ENCODE data around the gene SBSN.

SBSN gene, protein sequence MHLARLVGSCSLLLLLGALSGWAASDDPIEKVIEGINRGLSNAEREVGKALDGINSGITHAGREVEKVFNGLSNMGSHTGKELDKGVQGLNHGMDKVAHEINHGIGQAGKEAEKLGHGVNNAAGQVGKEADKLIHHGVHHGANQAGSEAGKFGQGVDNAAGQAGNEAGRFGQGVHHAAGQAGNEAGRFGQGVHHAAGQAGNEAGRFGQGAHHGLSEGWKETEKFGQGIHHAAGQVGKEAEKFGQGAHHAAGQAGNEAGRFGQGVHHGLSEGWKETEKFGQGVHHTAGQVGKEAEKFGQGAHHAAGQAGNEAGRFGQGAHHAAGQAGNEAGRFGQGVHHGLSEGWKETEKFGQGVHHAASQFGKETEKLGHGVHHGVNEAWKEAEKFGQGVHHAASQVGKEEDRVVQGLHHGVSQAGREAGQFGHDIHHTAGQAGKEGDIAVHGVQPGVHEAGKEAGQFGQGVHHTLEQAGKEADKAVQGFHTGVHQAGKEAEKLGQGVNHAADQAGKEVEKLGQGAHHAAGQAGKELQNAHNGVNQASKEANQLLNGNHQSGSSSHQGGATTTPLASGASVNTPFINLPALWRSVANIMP

DNA sequence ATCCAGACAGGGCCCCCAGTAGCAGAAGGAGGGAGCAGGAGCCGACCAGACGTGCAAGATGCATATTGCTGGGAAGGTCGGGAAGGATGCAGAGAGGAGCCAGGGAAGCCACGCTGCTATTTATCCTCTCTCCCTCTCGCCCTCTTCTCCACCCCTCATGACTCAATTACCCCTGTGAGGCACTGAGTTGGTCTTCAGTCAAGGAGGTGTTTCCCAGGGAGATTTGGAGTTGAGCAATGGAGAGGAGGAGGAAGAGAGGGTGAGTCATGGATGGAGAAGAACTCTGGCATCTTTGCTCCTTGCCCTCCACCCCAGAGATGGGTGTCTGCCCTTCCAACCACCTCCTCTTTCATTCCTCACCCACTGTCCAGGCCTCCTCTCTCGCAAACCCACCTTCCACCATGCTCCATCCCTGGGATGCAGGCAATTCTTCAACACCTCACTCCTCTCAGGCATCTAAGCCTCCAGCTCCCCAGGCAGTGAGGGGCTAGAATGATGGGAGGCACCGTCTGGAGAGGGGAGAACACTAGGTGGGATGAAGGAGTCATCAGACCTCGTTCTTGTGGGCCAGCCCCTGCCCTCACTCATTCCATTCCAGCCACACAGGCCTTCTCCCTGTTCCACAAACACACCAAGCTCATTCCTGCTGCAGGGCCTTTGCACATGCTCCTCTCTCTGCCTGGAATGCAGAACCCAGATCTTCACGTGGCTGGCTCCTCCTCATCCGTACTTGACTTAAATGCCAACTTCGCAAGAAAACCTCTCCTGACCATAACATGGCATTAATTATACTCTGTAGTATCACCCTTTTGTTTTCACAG is at the start of gene SBSN:
Gene SBSN, minus strand, starts transcription at position 94 of the 821 bp plus-strand sequence. Its CDS starts 30 bp downstream, at position 64.
- in situ Hi-C loops (cut with HindIII; ENCODE audit: low sequenced_read_pairs): no loop called here

DNA sequence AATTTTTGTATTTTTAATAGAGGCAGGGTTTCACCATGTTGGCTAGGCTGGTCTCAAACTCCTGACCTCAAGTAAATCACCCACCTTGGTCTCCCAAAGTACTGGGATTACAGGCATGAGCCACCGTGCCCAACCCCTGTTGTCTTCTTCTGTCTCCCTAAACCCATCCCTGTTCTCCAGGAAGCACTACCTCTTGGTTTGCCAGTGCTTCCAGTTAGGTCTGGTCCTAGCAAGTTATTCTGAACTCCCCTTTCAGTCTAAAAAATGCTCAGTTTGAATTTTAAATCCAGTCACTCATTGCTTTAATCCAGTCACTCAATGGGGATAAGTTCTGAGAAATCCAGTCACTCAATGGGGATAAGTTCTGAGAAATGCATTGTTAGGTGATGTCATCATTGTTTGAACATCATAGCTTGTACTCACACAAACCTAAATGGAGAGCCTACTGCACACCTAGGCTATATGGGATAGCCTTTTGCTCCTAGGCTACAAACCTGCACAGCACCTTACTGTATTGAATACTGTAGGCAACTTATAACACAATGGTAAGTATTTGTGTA is 43.4 kb upstream of the SBSN start:
- in situ Hi-C loops (cut with HindIII; ENCODE audit: low sequenced_read_pairs): no loop called here

DNA sequence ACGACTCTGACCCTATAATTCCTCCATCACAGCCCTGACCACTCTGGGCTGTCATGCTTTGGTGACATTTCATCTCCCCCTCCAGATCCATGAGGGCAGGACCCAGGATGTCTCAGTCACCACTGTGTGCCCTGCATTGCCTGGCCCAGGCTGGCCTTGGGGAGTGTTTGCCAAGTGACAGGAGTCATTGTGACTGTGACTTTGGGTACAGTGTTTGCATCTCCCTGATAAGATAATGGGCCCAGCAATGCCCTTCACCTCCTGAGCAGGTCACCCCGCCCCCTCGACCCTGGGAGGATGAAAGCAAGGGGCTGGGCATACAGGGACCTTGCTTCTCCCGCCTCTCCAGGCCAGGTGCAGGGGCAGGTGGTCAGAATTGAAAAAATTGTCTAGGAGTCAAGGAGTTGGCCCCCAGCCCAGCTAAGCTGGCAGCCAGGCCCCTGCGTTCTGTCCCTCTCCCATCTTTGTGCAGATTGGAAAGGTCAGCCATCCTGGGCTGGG is 41.2 kb upstream of the SBSN start:
- in situ Hi-C loops (cut with HindIII; ENCODE audit: low sequenced_read_pairs): no loop called here

DNA sequence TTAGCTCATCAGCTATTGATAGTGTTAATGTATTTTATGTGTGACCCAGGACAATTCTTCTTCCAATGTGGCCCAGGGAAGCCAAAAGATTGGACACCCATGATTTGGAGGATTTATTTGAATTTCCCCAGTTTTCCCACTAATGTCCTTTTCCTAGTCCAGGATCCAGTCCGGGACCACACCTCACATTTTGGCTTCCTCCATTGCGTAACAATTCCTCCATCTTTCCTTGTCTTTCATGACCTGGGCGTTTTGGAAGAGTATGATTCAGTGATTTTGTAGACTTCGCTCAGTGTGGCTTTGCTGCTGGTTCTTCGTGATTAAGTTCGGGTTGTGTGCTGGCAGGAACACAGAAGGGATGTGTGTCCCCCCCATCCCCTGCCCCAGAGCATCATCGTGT is 38.6 kb upstream of the SBSN start:
- in situ Hi-C loops (cut with HindIII; ENCODE audit: low sequenced_read_pairs): no loop called here

DNA sequence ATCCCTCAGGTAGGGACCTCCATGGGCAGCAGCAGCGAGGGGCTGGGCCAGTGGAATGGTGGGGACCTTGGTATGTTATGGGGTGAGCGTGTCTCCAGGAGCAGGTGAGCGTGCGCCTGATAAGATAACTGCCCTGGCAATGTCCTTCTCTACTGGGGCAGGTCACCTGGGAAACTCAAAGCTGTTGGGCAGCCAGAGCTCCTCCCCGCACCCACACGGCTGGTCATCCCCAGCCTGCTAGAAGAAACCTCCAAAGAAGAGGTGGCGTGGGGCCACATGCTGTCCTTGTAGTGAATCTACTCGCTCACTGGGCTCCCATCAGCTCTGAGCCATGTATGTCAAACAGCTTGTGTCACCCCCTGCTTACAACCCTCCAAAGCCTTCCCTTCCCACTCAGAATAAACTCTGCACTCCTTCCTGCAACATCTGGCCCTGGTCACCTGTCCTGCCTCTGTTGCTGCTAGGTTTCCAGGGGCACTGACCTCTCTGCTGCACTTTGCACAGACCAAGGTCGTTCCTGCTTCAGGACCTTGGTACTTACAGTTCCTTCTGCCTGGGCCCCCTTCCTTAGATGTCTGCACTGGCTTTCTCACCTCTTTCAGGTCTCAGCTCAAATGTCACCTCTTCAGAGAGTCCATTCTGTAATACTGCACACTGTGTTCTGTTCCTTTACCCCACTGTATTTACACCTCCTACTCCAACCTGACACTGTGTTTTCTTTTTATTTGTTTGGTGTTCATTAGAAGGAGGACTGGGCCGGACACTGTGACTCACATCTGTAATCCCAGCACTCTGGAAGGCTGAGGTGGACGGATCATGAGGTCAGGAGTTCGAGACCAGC is 37.1 kb upstream of the SBSN start:
- in situ Hi-C loops (cut with HindIII; ENCODE audit: low sequenced_read_pairs): no loop called here

DNA sequence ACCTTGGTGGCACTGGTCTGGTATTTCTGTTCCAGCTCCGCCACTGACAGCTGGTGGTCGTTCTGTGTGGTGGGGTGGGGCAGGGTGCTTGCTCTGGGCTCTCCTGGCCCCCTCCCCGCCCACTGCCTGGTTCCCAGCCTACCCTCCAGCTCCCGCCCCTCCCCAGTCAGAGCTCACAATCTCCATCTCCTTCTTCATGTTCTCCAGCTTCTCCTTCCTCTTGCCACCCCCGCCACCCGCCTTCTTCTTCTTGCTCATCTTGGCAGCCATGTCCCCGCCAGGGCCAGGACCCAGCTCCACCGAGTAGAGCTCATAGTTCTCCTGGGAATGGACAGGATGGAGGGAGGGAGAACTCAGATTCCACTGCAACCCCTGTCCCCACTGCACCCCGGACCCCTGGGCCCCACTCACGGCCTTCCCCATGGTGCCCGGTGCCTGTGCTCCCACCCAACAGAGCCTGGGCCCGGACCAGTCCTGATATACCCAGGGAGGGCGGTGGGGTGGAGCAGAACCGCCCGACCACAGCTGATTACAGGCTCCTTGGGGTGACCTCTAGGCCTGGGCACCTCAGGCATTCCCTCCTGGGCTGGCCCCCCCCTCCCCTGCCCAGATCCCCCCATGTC is 35.2 kb upstream of the SBSN start, which contains the start of gene ATP4A:
Gene ATP4A, minus strand, starts transcription at position 452 of the 623 bp plus-strand sequence. Its CDS starts 29 bp downstream, at position 423.
- in situ Hi-C loops (cut with HindIII; ENCODE audit: low sequenced_read_pairs): no loop called here

DNA sequence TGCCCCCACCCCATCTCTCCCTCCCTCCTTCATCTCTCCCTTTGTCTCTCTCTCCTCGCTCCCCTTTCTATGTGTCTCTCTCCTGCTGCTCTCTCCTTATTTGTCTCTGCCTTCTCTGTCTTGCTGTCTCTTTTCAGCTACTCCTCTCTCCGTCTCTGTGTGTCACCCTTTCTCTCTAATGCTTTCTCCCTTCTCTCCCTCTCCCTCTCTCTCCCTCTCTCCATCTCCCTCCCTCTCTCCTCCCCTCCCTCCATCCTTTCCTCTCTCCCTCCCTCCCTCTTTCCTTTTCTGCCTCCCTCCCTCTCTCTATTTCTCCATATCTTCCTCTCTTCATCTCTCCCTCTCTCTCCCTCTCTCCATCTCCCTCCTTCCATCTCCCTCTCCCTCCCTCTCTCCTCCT is 34.7 kb upstream of the SBSN start:
- in situ Hi-C loops (cut with HindIII; ENCODE audit: low sequenced_read_pairs): no loop called here

DNA sequence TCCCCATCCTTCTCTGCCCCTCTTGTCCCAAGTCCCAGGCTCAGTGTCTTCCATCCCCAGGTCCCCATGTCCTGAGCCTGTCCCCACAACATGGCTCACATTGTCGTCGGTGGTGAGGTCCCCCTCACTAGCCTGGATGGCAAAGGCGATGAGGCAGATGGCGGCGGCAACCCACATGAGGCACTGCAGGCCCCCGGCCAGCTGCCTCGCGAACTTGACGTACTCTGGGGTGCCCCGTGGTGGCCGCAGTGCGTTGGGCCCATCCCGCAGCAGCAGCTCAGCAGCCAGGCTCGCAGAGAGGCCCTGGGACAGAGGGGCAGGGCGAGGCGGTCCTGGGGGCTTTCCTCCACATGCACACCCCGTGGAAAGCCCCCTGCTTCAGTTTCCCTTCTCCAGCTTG is 34.2 kb upstream of the SBSN start:
- in situ Hi-C loops (cut with HindIII; ENCODE audit: low sequenced_read_pairs): no loop called here

DNA sequence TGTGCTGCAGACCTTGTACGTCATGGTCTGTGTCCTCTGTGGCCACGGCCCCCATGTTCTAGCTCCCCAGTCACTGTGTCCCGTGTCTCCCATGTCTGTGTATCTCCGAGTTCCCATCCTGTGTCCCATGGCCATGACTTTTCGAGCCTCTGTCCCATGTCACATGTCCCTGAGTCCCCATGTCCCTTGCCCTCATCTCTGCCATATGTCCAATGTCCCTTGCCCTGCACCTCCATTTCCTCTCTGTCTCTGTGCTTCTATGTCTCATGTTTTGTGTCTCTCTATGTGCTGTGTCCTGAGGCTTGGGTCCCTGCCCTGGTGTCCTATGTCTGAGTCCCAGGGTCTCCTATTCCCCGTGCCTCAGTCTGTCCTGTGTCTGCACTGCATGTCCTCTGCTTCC is 33.3 kb upstream of the SBSN start:
- in situ Hi-C loops (cut with HindIII; ENCODE audit: low sequenced_read_pairs): no loop called here

DNA sequence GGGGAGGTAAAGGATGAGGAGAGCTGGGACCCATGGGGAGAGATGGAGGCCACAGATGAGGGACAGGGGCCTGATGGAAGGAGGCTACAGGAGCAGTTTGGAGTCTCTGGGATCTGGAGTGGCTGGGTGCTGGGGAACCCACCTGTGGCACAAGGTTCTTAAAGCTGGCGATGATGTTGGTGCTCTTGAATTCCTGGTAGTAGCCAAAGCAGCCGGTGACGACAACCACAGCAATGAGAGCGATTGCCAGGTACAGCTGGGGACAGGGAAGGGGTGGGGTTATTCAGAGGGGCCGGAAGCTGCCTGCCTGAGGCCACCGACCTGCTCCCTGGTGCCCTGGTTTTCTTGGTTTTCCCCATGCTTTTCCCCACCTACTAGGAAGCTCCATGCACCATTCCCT is 32.6 kb upstream of the SBSN start:
- in situ Hi-C loops (cut with HindIII; ENCODE audit: low sequenced_read_pairs): no loop called here

DNA sequence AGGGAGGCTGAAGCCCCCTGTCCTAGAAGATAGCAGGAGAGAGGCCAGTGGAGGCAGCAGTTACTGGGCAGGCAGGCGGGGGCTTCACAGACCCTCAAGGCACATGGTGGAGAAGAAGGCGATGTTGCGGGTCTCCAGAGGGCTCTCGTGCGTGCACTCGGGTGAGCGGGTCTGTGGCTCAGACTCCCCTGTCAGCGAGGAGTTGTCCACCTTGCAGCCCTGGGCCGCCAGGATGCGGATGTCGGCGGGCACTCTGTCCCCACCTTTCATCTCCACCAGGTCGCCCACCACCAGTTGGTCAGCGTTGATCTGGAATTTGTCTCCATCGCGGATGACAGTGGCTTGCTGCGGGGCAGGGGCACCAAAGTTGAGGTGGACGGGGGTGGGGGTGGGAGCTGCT is 32.2 kb upstream of the SBSN start:
- in situ Hi-C loops (cut with HindIII; ENCODE audit: low sequenced_read_pairs): no loop called here

DNA sequence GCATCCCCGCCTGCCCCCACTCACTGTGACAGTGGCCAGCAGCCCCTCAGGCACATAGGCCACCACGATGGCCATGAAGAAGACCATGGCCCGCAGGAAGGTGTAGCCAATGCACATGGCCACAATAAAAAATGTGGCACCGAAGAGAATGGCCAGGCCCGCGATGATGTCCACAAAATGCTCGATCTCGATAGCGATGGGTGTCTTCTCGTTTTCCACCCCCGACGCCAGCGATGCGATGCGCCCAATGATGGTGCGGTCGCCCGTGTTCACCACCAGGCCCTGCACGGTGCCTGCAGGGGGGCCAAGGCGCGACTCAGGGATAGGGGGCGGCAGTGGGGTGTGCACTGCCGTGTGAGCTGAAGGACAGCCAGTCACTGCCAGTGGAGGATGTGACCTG is 31.7 kb upstream of the SBSN start:
- in situ Hi-C loops (cut with HindIII; ENCODE audit: low sequenced_read_pairs): no loop called here

DNA sequence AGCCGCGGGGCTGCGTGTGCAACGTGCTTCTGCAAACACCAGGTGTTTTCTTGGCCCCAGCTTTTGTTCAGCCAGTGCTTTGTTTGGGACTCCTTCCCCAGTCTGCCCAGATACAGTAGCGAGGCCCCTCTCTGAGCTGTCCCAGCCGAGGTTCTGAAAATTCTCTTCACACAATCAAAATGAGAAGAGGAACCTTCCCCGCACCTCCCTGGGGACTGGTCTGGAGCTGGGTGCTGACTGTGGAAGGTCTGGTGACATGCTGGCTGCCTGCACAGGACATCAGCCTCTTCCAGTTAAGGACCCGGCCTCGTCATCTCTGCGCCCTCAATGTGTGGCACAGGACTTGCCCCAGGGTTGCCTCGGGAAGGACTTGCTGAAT is 31.2 kb upstream of the SBSN start:
- in situ Hi-C loops (cut with HindIII; ENCODE audit: low sequenced_read_pairs): no loop called here

DNA sequence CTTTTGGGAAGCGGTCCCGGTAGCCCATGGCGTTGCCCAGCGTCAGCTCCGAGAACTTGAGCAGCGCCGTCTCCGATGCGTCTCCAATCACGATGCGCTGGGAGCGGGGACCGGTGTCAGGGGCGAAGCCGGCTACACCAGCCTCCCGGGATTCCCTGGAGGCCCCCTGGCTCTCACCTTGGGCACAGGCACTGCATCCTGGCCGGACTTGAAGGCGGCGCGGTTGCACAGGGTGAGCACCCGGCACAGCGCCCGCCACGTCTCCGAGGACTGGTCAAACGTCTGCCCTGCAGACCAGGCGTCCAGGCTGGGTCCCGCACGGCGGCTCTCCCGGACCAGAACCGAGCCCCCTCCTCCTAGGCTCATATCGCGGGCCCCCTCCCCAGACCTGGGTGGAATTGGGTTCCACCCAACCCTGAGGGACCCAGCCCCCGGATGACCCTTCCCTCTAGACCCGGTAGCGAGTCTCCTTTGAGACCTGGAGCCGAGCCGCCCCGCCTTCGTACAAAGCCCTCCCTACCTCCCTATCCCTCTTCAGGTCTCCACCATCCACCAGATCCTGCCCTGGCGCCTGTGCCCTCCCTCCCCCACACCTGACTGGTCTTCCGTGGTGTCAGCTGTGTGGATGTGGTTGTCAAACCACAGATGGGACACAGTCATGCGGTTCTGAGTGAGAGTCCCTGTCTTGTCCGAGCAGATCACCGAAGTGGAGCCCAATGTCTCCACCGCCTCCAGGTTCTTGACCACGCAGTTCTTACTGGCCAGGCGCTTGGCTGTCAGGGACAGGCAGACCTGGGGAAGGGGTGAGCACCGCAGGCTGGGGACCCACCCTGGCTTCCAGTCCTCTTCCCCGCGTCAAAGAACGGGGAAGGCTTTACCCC is 30.5 kb upstream of the SBSN start:
- in situ Hi-C loops (cut with HindIII; ENCODE audit: low sequenced_read_pairs): no loop called here

DNA sequence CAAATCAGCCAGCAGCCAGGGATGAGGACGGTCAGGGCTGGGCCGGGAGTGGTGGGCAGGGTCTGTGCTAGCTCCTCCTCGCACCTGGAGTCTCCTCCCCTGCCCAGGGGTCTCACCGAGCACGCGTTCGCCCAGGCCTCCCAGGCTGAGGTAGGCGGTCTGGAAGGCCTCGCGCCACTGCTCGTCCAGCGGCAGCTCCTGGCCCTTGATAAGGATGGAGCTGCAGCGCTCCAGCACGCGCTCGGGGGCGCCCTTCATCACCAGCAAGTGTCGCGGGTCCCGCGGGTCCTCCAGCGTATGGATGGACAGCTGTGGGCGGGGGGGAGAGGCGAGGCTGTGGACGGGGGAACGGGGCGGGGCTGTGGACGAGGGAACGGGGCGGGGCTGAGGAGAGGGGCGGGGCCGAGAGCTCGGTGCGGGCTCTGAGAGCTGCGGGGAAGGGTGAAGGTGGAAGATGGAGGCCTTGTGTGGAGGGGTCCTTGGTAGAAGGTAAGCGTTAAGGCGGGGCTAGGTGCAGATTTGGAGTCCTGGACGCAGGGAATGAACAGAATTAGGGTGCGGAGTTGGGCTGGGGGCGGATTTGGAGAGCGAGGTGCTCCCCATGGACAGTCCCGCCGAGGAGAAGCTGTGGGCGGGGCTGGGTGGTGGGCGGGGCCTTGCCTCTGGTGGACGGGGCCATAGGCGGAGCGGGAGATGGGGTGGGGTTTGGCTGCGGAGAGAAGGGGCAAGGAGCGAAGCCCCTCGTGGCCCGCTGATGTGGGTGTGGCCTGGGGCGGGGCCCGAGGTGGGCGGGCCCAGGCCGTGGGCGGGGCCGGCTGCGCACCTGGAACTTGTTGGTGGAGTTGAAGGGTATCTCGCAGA is 29.7 kb upstream of the SBSN start:
- in situ Hi-C loops (cut with HindIII; ENCODE audit: low sequenced_read_pairs): no loop called here

DNA sequence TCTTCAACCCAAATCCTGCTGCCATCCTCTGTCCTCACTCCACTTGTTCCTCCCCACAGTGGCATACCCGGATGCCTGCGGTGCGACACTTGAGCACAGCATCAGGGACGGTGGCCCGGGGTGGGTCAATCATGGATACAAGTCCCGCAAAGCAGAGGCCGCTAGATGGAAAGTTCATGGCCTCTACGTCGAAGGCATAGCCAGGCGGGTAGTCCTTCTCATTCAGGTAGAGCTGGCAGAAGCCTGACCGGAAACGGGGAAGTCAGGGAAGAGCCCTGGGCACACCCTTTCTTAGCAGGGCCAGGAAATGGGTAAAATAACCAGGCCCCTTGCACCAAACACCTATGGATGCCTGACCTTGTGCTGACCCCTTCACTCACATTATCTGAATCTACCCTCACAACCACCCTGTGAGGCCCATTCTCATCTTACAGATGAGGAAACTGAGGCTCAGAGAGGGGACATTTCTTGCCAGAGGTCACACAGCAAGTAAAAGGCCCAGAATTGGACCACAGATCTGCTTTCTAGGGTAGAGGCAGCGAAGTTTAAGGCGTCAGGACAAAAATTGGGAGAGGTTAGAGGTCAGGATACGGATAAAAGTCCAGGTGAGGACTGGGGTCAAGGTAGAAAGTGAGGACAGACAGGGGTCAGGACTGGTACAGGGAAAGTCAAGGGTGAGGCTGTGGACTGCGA is 28.9 kb upstream of the SBSN start:
- in situ Hi-C loops (cut with HindIII; ENCODE audit: low sequenced_read_pairs): no loop called here

DNA sequence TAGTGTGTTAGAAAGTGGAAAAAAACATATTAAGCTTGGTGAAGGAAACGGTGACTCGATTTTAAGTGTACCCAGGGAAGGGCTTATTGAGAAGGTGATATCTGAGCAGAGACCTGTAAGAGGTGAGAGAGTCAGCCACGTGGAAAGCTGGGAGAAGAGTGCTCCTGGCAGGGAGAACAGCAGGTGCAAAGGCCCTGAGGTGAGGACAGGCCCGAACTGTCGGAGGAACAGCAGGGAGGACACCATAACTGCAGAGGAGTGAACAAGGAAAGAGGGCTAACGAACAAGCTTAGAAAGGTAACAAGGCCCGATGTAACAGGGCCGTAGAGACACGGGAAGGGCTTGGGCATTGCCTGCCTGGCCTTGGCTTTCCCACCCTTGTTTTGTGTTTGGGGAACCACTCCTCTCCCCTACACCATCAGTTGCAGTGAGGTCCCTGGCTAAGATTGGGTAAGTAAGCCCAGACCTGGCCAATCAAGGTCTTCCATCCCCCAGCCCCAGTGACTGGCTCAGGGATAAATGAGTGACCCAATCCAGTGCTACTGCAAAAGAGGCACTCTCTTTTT is 28.0 kb upstream of the SBSN start:
- in situ Hi-C loops (cut with HindIII; ENCODE audit: low sequenced_read_pairs): no loop called here
